PC-3 (cell line): Measurements from ENCODE around the gene UBE2L3.

Experiments used
- CTCF ChIP-seq: fragments of 300-600 bp; sonication (generic); conservative IDR thresholded peaks from 2 replicates; pipeline ENCODE4 v1.5.1; 2017; ENCODE audit warnings: antibody characterized with exemption, low read depth, mild to moderate bottlenecking, low read length
- EZH2 ChIP-seq: fragments of 300-600 bp; sonication (generic); IDR thresholded peaks from one replicate; pipeline ENCODE4 v1.6.1; 2017; ENCODE audit warnings: antibody characterized with exemption, mild to moderate bottlenecking, low read length; ENCODE audit not compliant: unreplicated experiment

GRCh38 chr22:21622919-21623647, 55.6 kb downstream of the UBE2L3 start:
- TF ChIP-seq CTCF (no peak), EZH2 (no peak)
